Tibial nerve (tissue), 4 donors: ENCODE measurements around the gene TCF12. TPM values are rescaled to one million over a fixed set of nuclear protein-coding genes. Genes with fewer than 3 reads are reported as not detected.

Source experiments
- DNase-seq, 2 donors: peaks; one replicate each; pipeline ENCODE4 v3.0.0-alpha.2; 2019; ENCODE audit warnings: low spot score in 2 of 2
- H3K27ac ChIP-seq, 4 donors: fragments of 200-600 bp; sonication (generic) in 3 of 4; one replicate each; pipeline ENCODE4 v1.5.1; 2017 to 2019; ENCODE audit warnings: mild to moderate bottlenecking in 1 of 4
- H3K27me3 ChIP-seq, 2 donors: fragments of 200-600 bp; sonication (generic) in 1 of 2; one replicate each; pipeline versions ENCODE4 v1.5.1 to v1.6.0; 2017 to 2019
- H3K36me3 ChIP-seq, 3 donors: fragments of 200-600 bp; sonication (generic); one replicate each; pipeline ENCODE4 v1.5.1; 2018 to 2019
- H3K4me1 ChIP-seq, 4 donors: fragments of 200-600 bp; sonication (generic) in 3 of 4; one replicate each; pipeline ENCODE4 v1.5.1; 2017 to 2019
- H3K4me3 ChIP-seq, 4 donors: fragments of 200-600 bp; sonication (generic) in 3 of 4; one replicate each; pipeline ENCODE4 v1.5.1; 2017 to 2019; ENCODE audit warnings: mild to moderate bottlenecking in 1 of 4, moderate library complexity in 1 of 4
- H3K9me3 ChIP-seq, 4 donors: fragments of 200-600 bp; sonication (generic) in 3 of 4; one replicate each; pipeline ENCODE4 v1.5.1; 2017 to 2019
- EP300 ChIP-seq, 2 donors: sonication (generic); formaldehyde crosslinking; IDR thresholded peaks; one replicate each; pipeline ENCODE4 v1.6.1; 2017; ENCODE audit warnings: antibody characterized with exemption in 2 of 2, mild to moderate bottlenecking in 1 of 2
- POLR2A ChIP-seq, 2 donors: fragments of 450-650 bp; IDR thresholded peaks; one replicate each; pipeline ENCODE4 v1.6.1; 2017; ENCODE audit warnings: antibody characterized with exemption in 2 of 2, mild to moderate bottlenecking in 2 of 2, moderate library complexity in 2 of 2
- WGBS, 2 donors: methylation state at CpG; one replicate each; pipeline ENCODE4 v1.1.5; 2018; 5-methylcytosine and 5-hydroxymethylcytosine counted together
- small RNA-seq: library from RNA; depleted of rRNA; stranded (forward); fragments of <200 nt; gene quantifications from one replicate; pipeline ENCODE3, GENCODE V24; 2016
- total RNA-seq, 4 donors: library from RNA; depleted of rRNA; stranded (reverse); fragments of >200 nt; gene quantifications; one replicate each; pipeline ENCODE4 v1.1.0, GENCODE V29; 2016
- TF ChIP-seq, protein P1 (sequence below), 5 experiments: fragments of 200-600 bp in 3 of 5; fragments of 450-650 bp in 2 of 5; sonication (generic) in 3 of 5; IDR thresholded peaks; one replicate each; pipeline ENCODE4 v1.5.1; 2016 to 2019; ENCODE audit warnings: antibody characterized with exemption in 5 of 5, mild to moderate bottlenecking in 3 of 5, moderate library complexity in 2 of 5

Gene TCF12
- total RNA-seq, 4 donors from 2014 or later, result 117 to 181 (median 174) TPM

DNA sequence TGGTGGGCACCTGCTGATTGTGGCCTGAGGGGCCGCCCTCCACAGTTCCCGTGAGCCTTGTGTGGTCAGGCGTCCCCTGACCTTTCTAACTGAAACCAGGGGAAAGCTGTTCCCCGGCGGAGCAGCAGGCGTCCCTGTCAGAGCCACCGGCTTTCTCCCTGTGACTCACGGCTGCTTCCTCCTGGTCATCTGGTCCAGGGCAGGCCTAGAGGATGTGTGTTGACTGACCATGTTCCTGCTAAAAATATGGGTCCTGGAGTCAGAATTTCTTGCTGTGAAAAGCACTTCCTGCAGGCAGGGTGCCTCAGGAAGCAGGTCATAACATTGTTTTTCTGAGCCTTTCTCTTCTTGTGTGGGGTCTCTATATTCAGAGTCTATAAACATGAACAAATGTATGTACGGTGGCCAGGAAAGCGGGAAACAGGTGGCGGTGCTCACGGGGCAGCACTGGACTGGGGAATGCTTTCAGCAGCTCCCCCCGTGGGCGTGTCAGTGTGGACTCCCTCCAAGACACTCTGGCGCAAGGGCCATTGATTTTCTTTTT is 419.5 kb downstream of the TCF12 start:
- Histone ChIP-seq H3K4me3 (no peak overlapping the region), H3K36me3 (no peaks in the 10 kb centered on the region), H3K27ac (peak overlapping the region in 2 of 4 donors; percentile 40), H3K27me3 (no peaks in the 10 kb centered on the region), H3K9me3 (no peaks in the 10 kb centered on the region), H3K4me1 (peaks cover 0 to 9% (median 0%) of the 10 kb centered on the region in 4 donors)
- 45 to 46% methylated on average over 15 of the region's 15 CpGs for WGBS, 2 donors
- DNase-seq, result no peak
- TF ChIP-seq EP300 (IDR thresholded peaks at IDR 0.05) (peak in 1 of 2 donors; percentile 39), POLR2A (IDR thresholded peaks at IDR 0.05) (no peak)
- TF ChIP-seq, protein P1, sequence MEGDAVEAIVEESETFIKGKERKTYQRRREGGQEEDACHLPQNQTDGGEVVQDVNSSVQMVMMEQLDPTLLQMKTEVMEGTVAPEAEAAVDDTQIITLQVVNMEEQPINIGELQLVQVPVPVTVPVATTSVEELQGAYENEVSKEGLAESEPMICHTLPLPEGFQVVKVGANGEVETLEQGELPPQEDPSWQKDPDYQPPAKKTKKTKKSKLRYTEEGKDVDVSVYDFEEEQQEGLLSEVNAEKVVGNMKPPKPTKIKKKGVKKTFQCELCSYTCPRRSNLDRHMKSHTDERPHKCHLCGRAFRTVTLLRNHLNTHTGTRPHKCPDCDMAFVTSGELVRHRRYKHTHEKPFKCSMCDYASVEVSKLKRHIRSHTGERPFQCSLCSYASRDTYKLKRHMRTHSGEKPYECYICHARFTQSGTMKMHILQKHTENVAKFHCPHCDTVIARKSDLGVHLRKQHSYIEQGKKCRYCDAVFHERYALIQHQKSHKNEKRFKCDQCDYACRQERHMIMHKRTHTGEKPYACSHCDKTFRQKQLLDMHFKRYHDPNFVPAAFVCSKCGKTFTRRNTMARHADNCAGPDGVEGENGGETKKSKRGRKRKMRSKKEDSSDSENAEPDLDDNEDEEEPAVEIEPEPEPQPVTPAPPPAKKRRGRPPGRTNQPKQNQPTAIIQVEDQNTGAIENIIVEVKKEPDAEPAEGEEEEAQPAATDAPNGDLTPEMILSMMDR (IDR thresholded peaks at IDR 0.05), result peak in 1 of 5 experiments; percentile 28

GRCh38 chr15:57339321-57339720 is 420.9 kb downstream of the TCF12 start:
- Histone ChIP-seq H3K27ac (no peak overlapping the region), H3K36me3 (no peaks in the 10 kb centered on the region), H3K9me3 (no peaks in the 10 kb centered on the region), H3K27me3 (no peaks in the 10 kb centered on the region), H3K4me1 (peaks cover 0 to 9% (median 0%) of the 10 kb centered on the region in 4 donors), H3K4me3 (no peak overlapping the region)
- WGBS, 2 donors, result 90 to 95% methylated on average over 4 to 5 of the region's 5 CpGs
- no peak for TF ChIP-seq POLR2A (IDR thresholded peaks at IDR 0.05)
- TF ChIP-seq EP300 (IDR thresholded peaks at IDR 0.05), result no peak
- no peak for DNase-seq

Small RNA genes within 50 kb of the gene (small RNA-seq; reads per million reads assigned to genes)
- gene RF01210, result not detected

Other genes starting within 250 kb of the TCF12 start
- gene ZNF280D, start 185.1 kb upstream of the TCF12 start, total RNA-seq, result 100 to 1,000 TPM in 1 of 4 donors, 10 to 100 TPM in 3; 60.6 to 107 (median 75.2) TPM